Hepatocyte (in vitro differentiated cells): ENCODE measurements around the gene SAA4.

Experiments
- CTCF ChIP-seq: fragments of 200-600 bp; sonication (generic); IDR thresholded peaks from 2 replicates; pipeline ENCODE4 v1.5.1; 2016; ENCODE audit warnings: antibody characterized with exemption, mild to moderate bottlenecking; ENCODE audit not compliant: poor library complexity
- EZH2phosphoT487 ChIP-seq: fragments of 200-600 bp; sonication (generic); IDR thresholded peaks from one replicate; pipeline ENCODE4 v1.6.1; 2018; ENCODE audit warnings: antibody characterized with exemption, mild to moderate bottlenecking, low read depth, moderate library complexity; ENCODE audit not compliant: unreplicated experiment, severe bottlenecking

DNA sequence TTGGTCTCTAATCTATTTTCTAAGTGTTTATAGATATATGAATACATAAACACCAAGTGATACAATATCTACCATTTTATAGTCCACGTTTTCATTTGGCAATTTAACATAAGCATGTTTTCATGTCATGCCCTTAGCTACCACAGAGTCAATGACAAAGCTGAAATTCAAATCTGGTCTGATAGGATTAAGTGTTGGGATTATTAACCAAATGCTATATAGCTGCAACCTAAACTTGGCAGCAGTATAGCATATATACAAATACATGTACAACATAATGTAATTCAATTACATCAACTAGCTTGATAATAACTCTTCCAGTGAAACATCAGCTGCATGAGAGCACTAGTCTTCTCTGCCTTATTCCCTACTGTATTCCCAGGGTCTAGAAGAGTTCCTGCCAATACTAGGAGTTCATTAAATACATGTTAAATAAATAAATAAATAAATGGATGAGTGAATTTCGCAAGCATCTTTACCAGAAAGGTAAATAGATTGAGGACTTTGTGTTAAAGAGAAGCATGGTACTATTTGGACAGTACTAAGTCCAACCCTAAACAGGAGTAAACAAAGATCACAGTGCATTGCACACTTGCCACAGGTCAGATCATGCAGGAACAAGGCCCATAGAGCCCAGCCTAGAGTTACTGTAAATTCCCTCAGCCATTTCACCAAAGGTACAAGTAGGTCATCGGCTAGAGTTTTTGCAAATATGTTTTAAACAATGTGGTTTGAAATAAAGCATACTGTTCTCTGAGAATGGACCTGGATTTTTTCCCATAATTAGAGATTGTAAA is 12.8 kb downstream of the SAA4 start:
- TF ChIP-seq CTCF (no peak), EZH2phosphoT487 (no peak)
